ENCODE measurements around the gene JADE1. TPM values are rescaled to one million over a fixed set of nuclear protein-coding genes. Genes with fewer than 3 reads are reported as not detected.

Gene JADE1
- total RNA-seq, 1 experiment from 2014 or later: 30.2 TPM

DNA sequence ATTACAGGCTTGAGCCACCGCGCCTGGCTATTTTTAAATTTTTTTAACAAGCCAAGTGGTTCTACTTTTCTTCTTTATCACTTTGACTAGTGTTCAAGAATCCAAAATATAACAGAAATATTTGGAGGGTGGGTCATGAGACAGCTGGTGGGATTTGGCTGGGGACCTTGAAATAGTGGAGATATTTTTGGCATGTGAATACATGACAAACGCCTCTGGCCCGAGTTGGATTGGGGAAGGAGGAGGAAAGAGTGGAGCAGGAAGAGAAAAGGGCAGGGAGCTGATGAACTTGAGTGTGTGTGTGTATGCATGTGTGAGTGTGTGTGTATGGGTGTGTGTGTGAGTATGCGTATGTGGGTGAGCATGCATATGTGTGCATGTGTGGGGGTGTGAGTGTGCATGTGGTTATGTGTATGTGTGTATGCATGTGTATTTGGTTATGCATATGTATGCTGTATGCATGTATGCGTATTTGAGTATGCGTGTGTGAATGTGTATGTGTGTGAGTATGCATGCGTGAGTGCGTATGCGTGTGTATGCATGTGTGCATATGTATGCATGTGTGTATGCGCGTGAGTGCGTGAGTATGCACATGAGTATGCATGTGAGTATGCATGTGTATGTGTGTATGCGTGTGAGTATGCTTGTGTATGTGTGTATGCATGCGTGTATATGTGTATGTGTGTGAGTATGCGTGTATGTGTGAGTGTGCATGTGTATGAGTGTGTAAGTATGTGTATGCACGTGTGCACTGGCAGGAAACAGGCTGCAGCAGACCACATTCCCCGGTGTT is 49.6 kb downstream of the JADE1 start:
- no peak for TF ChIP-seq CTCF (IDR thresholded peaks at IDR 0.05; ENCODE audit: insufficient read depth in 1 of 2, low read depth in 1 of 2, low read length in 1 of 2, severe bottlenecking in 1 of 2, unreplicated experiment in 1 of 2)
- Mint-ChIP-seq H3K27me3 (ENCODE audit: insufficient read depth, unreplicated experiment) (no peaks in the 10 kb centered on the region), H3K27ac (ENCODE audit: unreplicated experiment) (no peak overlapping the region), H3K4me1 (ENCODE audit: low read depth, unreplicated experiment) (peaks cover 7% of the 10 kb centered on the region), H3K36me3 (ENCODE audit: insufficient read depth, unreplicated experiment) (peaks cover 91% of the 10 kb centered on the region), H3K4me3 (ENCODE audit: unreplicated experiment) (no peak overlapping the region), H3K9me3 (ENCODE audit: unreplicated experiment) (no peaks in the 10 kb centered on the region)
- ChIA-PET CTCF (no interaction called here), POLR2A (no interaction called here)
- no peaks in the 10 kb centered on the region for H3K27me3 ChIP-seq (replicated peaks; ENCODE audit: control insufficient read depth, insufficient read depth, low read length)
- no peak overlapping the region for H3K4me3 ChIP-seq (ENCODE audit: low read depth, low read length)
- peaks cover 3% of the 10 kb centered on the region; the same call in 1 of the 2 replicates for H3K36me3 ChIP-seq (ENCODE audit: control insufficient read depth, insufficient read depth, low read length)
- no peak for DNase-seq
- H3K4me1 ChIP-seq: no peaks in the 10 kb centered on the region
- H3K9me3 ChIP-seq: no peaks in the 10 kb centered on the region
- BruUV-seq (replicated peaks): no TSS peak
- intact Hi-C loops (cut with micrococcal nuclease; ENCODE audit: unreplicated experiment): no loop called here

GRCh38 chr4:128859887-128860677 is 50.6 kb downstream of the JADE1 start:
- H3K4me1 ChIP-seq: no peaks in the 10 kb centered on the region
- Mint-ChIP-seq H3K4me1 (ENCODE audit: low read depth, unreplicated experiment) (peaks cover 7% of the 10 kb centered on the region), H3K27me3 (ENCODE audit: insufficient read depth, unreplicated experiment) (no peaks in the 10 kb centered on the region), H3K36me3 (ENCODE audit: insufficient read depth, unreplicated experiment) (peaks cover 89% of the 10 kb centered on the region), H3K4me3 (ENCODE audit: unreplicated experiment) (no peak overlapping the region), H3K27ac (ENCODE audit: unreplicated experiment) (no peak overlapping the region), H3K9me3 (ENCODE audit: unreplicated experiment) (no peaks in the 10 kb centered on the region)
- BruUV-seq (replicated peaks): no TSS peak
- POLR2A ChIA-PET: no interaction called here
- no peak overlapping the region for H3K4me3 ChIP-seq (ENCODE audit: low read depth, low read length)
- no peaks in the 10 kb centered on the region for H3K9me3 ChIP-seq
- H3K36me3 ChIP-seq (ENCODE audit: control insufficient read depth, insufficient read depth, low read length): peaks cover 3% of the 10 kb centered on the region; the same call in 1 of the 2 replicates
- no peaks in the 10 kb centered on the region for H3K27me3 ChIP-seq (replicated peaks; ENCODE audit: control insufficient read depth, insufficient read depth, low read length)
- TF ChIP-seq CTCF (IDR thresholded peaks at IDR 0.05; ENCODE audit: insufficient read depth in 1 of 2, low read depth in 1 of 2, low read length in 1 of 2, severe bottlenecking in 1 of 2, unreplicated experiment in 1 of 2): no peak
- CTCF ChIA-PET: no interaction called here
- intact Hi-C loops (cut with micrococcal nuclease; ENCODE audit: unreplicated experiment): no loop called here
- no peak for DNase-seq

GRCh38 chr4:128861856-128862518 is 52.5 kb downstream of the JADE1 start:
- H3K4me1 ChIP-seq: no peaks in the 10 kb centered on the region; the same call in 1 of the 2 replicates
- DNase-seq: no peak
- H3K27me3 Mint-ChIP-seq (ENCODE audit: insufficient read depth, unreplicated experiment): no peaks in the 10 kb centered on the region
- no peak overlapping the region for H3K4me3 Mint-ChIP-seq (ENCODE audit: unreplicated experiment)
- POLR2A ChIA-PET: no interaction called here
- no peaks in the 10 kb centered on the region for H3K27me3 ChIP-seq (replicated peaks; ENCODE audit: control insufficient read depth, insufficient read depth, low read length)
- no peak for TF ChIP-seq CTCF (IDR thresholded peaks at IDR 0.05; ENCODE audit: insufficient read depth in 1 of 2, low read depth in 1 of 2, low read length in 1 of 2, severe bottlenecking in 1 of 2, unreplicated experiment in 1 of 2)
- peaks cover 3% of the 10 kb centered on the region; the same call in 1 of the 2 replicates for H3K36me3 ChIP-seq (ENCODE audit: control insufficient read depth, insufficient read depth, low read length)
- no peaks in the 10 kb centered on the region for H3K9me3 Mint-ChIP-seq (ENCODE audit: unreplicated experiment)
- CTCF ChIA-PET: no interaction called here
- peaks cover 92% of the 10 kb centered on the region for H3K36me3 Mint-ChIP-seq (ENCODE audit: insufficient read depth, unreplicated experiment)
- intact Hi-C loops (cut with micrococcal nuclease; ENCODE audit: unreplicated experiment): loop anchor here (2.0 kb wide), 2 partner anchors 287 to 297 kb away; no protein-coding TSS in a partner anchor
- H3K9me3 ChIP-seq: no peaks in the 10 kb centered on the region
- H3K4me1 Mint-ChIP-seq (ENCODE audit: low read depth, unreplicated experiment): peaks cover 21% of the 10 kb centered on the region
- no peak overlapping the region for H3K27ac Mint-ChIP-seq (ENCODE audit: unreplicated experiment)
- no TSS peak for BruUV-seq (replicated peaks)
- H3K4me3 ChIP-seq (ENCODE audit: low read depth, low read length): no peak overlapping the region
